Calu3 (cell line): ENCODE results near the gene SHPK. TPM values are rescaled to one million over a fixed set of nuclear protein-coding genes. Genes with fewer than 3 reads are reported as not detected.

ENCODE experiments used
- BruUV-seq: library from RNA; stranded (reverse); fragments of 400-500 nt; replicated peaks from 2 replicates; lab custom pipeline; 2021; lab: Mats Ljungman, UMichigan
- CTCF ChIA-PET: fragments of 300-600 bp; sonication (Branson Sonifier 250); formaldehyde crosslinking; loops from one replicate; lab custom pipeline; 2022; ENCODE audit warnings: antibody characterized with exemption; lab: Charles Lee
- DNase-seq: peaks from one replicate; pipeline ENCODE4 v3.0.0; 2022
- H3K27ac Mint-ChIP-seq: one replicate; pipeline ENCODE4 v1.8.0; 2022; ENCODE audit warnings: mixed read lengths; ENCODE audit not compliant: unreplicated experiment
- H3K27me3 Mint-ChIP-seq: one replicate; pipeline ENCODE4 v1.8.0; 2022; ENCODE audit warnings: mixed read lengths; ENCODE audit not compliant: unreplicated experiment
- H3K36me3 Mint-ChIP-seq: one replicate; pipeline ENCODE4 v1.8.0; 2022; ENCODE audit warnings: mild to moderate bottlenecking, moderate library complexity, mixed read lengths; ENCODE audit not compliant: insufficient read depth, unreplicated experiment
- H3K4me1 Mint-ChIP-seq: one replicate; pipeline ENCODE4 v1.8.0; 2022; ENCODE audit warnings: mild to moderate bottlenecking, low read depth, mixed read lengths; ENCODE audit not compliant: unreplicated experiment
- H3K4me3 Mint-ChIP-seq: one replicate; pipeline ENCODE4 v1.8.0; 2022; ENCODE audit warnings: mild to moderate bottlenecking, low read depth, moderate library complexity, mixed read lengths; ENCODE audit not compliant: unreplicated experiment
- H3K9me3 Mint-ChIP-seq: one replicate; pipeline ENCODE4 v1.8.0; 2022; ENCODE audit warnings: low read depth, mixed read lengths; ENCODE audit not compliant: unreplicated experiment
- intact Hi-C: fragments of 100-400 bp; cut with micrococcal nuclease; formaldehyde crosslinking; loops from one replicate; pipeline ENCODE4 v1.10.0; 2022; ENCODE audit not compliant: unreplicated experiment
- total RNA-seq: library from RNA; stranded (reverse); gene quantifications from 2 replicates; pipeline ENCODE4 v1.2.3, GENCODE V29; 2022
- TF ChIP-seq, protein P1 (sequence below): fragments of 200-600 bp; IDR thresholded peaks from one replicate; pipeline ENCODE4 v1.8.0; 2022; ENCODE audit warnings: antibody characterized with exemption; ENCODE audit not compliant: unreplicated experiment

Gene SHPK
- total RNA-seq, 1 experiment from 2014 or later, result 9.4 TPM

DNA sequence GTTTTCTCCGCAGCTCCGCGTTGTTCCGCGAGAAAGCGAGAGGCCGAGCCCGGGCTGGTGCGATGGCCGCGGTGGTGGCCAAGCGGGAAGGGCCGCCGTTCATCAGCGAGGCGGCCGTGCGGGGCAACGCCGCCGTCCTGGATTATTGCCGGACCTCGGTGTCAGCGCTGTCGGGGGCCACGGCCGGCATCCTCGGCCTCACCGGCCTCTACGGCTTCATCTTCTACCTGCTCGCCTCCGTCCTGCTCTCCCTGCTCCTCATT, 33.0 kb upstream of the SHPK start:
- TF ChIP-seq, protein P1, sequence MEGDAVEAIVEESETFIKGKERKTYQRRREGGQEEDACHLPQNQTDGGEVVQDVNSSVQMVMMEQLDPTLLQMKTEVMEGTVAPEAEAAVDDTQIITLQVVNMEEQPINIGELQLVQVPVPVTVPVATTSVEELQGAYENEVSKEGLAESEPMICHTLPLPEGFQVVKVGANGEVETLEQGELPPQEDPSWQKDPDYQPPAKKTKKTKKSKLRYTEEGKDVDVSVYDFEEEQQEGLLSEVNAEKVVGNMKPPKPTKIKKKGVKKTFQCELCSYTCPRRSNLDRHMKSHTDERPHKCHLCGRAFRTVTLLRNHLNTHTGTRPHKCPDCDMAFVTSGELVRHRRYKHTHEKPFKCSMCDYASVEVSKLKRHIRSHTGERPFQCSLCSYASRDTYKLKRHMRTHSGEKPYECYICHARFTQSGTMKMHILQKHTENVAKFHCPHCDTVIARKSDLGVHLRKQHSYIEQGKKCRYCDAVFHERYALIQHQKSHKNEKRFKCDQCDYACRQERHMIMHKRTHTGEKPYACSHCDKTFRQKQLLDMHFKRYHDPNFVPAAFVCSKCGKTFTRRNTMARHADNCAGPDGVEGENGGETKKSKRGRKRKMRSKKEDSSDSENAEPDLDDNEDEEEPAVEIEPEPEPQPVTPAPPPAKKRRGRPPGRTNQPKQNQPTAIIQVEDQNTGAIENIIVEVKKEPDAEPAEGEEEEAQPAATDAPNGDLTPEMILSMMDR, result no peak
- H3K36me3 Mint-ChIP-seq, result peaks cover 63% of the 10 kb centered on the region
- no peak for DNase-seq
- TSS peak; percentile 98 for BruUV-seq
- peak overlapping the region; percentile 82 for H3K27ac Mint-ChIP-seq
- no peaks in the 10 kb centered on the region for H3K27me3 Mint-ChIP-seq
- H3K4me3 Mint-ChIP-seq, result peak overlapping the region; percentile 91
- no peaks in the 10 kb centered on the region for H3K9me3 Mint-ChIP-seq
- intact Hi-C loops, result no loop called here
- CTCF ChIA-PET, result no interaction called here
- H3K4me1 Mint-ChIP-seq, result peaks cover 10% of the 10 kb centered on the region

DNA sequence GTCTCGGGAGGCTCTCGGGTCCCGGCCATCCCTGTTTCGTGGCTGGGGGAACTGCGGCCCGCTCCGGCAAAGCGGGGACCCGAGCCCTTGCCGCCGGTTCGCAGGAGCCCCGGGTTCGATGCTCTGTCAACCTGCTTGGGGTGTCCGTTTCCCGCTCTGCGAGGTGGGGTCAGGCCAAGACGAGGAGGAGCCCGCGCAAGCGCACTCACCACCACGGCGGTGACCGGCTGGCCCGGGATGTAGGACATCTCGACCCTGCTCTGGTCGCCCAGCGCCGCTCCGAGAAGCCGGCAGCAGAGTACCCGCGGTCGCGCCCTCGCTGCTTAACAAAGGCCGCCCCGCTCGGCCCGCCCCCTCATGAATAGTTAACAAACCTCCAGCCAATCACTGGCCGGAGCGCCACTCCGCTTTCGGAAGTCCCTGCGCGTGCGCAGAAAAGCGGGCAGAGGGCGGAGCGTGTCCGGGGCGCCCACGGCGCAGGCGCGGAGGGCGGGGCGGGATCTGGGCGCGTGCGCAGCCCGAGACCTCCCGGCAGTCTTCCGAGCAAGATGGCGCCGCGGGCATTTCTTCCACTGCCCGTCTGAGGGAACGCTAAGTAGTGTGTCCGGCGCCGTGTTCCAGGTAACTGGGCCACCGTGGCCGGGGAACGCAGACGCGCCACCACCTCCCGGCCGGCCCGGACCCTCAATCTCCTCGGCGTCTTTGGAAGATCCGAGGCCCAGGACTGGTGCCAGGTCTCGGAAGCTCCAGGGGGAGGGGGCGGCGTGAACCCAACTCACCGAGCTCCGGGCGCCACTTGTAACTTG, 32.4 kb upstream of the SHPK start, which contains the start of the genes EMC6 and TAX1BP3:
TSS of gene EMC6 (plus strand) at position 534 of the 806 bp plus-strand sequence. CDS start 335 bp downstream, outside the sequence.
TSS of gene TAX1BP3 (minus strand) at position 300 of the 806 bp plus-strand sequence. CDS start at position 248, 52 bp downstream.
- Mint-ChIP-seq H3K4me1 (peaks cover 10% of the 10 kb centered on the region), H3K36me3 (peaks cover 65% of the 10 kb centered on the region), H3K9me3 (no peaks in the 10 kb centered on the region), H3K27me3 (no peaks in the 10 kb centered on the region), H3K4me3 (peak within 1 kb of the TSS; percentile 91), H3K27ac (peak within 1 kb of the TSS; percentile 82)
- BruUV-seq, result no TSS peak
- CTCF ChIA-PET, result interaction anchor here (0.5 to 0.6 kb wide), 2 partner anchors 14 to 45 kb away, joined by 4 read pairs; no protein-coding TSS in a partner anchor
- DNase-seq, result peak; percentile 96
- TF ChIP-seq, protein P1, result no peak
- intact Hi-C loops, result no loop called here

DNA sequence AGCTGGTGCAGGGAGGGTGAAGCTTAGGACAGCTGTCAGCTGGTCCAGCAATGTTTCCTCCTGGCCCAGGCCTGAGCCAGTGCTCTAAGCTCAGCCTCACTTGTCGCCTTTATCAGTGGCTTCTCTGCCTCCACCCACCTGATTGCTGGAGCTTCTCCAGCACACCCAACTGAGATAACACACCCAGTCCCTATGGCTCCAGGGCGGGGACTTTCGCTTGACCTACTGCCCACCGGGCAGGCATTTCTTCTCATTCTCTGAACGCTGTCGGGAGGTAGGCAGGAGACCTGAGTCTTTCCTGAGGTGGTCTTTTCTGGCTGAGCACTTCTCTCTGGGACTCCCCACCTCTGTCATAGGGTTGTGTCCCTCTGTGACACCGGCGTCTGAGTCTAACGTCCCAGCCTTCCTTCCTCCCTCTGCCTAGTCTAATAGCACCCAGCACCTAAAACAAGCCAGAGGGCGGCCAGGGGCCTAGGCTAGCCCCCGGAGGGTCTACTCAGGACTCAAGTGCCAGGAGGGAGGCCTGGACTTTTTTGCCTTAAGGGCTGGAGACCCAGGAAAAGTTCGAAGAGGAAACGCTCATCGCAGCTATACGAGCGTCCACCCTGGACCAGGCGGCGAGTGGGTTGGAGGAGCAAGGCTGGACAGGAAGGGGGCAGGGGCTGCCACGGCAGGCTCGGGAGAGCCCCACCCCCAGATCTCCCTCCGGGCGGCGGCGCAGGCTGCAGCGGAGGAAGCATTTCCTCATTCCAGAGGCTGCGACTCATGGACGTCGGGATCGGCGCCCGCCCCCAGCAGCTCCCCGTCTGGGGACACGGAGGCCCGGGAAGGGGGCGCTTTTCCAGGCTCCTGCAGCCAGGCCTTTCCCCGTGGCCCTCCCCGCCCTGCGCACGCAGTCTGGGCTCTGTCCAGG, 31.6 kb upstream of the SHPK start:
- H3K9me3 Mint-ChIP-seq, result no peaks in the 10 kb centered on the region
- peak; percentile 90 for DNase-seq
- TSS peak; percentile 35 for BruUV-seq
- peaks cover 67% of the 10 kb centered on the region for H3K36me3 Mint-ChIP-seq
- CTCF ChIA-PET, result interaction anchor here (0.5 to 0.6 kb wide), 3 partner anchors 13 to 728 kb away, joined by 3 to 4 read pairs (median 4); no protein-coding TSS in a partner anchor
- TF ChIP-seq, protein P1, result no peak
- H3K27ac Mint-ChIP-seq, result peak overlapping the region; percentile 58
- H3K4me1 Mint-ChIP-seq, result peaks cover 10% of the 10 kb centered on the region
- H3K27me3 Mint-ChIP-seq, result no peaks in the 10 kb centered on the region
- H3K4me3 Mint-ChIP-seq, result peak overlapping the region; percentile 91
- intact Hi-C loops, result no loop called here

DNA sequence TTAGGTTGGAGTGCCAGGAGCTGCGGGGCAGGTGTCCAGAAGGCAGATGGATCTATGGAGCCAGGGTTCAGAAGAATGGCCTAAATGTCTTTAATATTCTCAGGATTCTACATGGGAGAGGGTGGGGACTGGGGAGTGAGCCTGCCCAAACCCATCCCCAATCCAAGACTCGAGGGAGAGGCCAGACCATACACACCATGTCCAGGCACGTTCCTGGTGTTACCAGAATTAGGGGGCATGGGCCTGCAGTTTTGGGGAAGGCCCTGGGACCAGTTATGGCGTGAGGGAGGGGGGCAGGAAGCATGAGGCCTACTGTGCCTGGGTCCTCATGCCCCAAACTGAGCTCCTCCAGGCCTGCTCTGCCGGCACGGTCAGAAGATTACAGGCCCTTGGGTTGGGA, 30.5 kb upstream of the SHPK start:
- peaks cover 75% of the 10 kb centered on the region for H3K36me3 Mint-ChIP-seq
- H3K27ac Mint-ChIP-seq, result peak overlapping the region; percentile 75

More for the DNA sequence above, 30.5 kb upstream of the SHPK start:
- CTCF ChIA-PET, result no interaction called here
- intact Hi-C loops, result no loop called here
- no peaks in the 10 kb centered on the region for H3K27me3 Mint-ChIP-seq
- peak overlapping the region; percentile 45 for H3K4me3 Mint-ChIP-seq
- H3K4me1 Mint-ChIP-seq, result peaks cover 10% of the 10 kb centered on the region
- BruUV-seq, result no TSS peak
- TF ChIP-seq, protein P1, result no peak
- DNase-seq, result no peak
- no peaks in the 10 kb centered on the region for H3K9me3 Mint-ChIP-seq
